HG03571 (cell line): ENCODE data around the gene GRIA1.
A peak's percentile ranks its signal among the peaks of the same experiment; 100 is the strongest.

Source experiments
- ATAC-seq: cut with Tn5 transposase; IDR thresholded peaks from one replicate; pipeline ENCODE4 v1.9.1; 2021; ENCODE audit not compliant: unreplicated experiment

Gene GRIA1

GRCh38 chr5:153544706-153545105 lies 54.2 kb downstream of the GRIA1 start:
- no peak for ATAC-seq

- ATAC-seq = no peak
Observed at GRCh38 chr5:153546566-153546965, 56.1 kb downstream of the GRIA1 start.

GRCh38 chr5:153551537-153552079 lies 61.1 kb downstream of the GRIA1 start:
- no peak for ATAC-seq

GRCh38 chr5:153552886-153553285 lies 62.4 kb downstream of the GRIA1 start:
- no peak for ATAC-seq

GRCh38 chr5:153555420-153556114 lies 65.1 kb downstream of the GRIA1 start:
- ATAC-seq = no peak

- no peak for ATAC-seq
Observed at GRCh38 chr5:153558957-153559356, 68.5 kb downstream of the GRIA1 start.

GRCh38 chr5:153559926-153560325 lies 69.5 kb downstream of the GRIA1 start:
- ATAC-seq = no peak

- no peak for ATAC-seq
Observed at GRCh38 chr5:153562189-153562588, 71.7 kb downstream of the GRIA1 start.

- no peak for ATAC-seq
Observed at GRCh38 chr5:153565822-153566221, 75.4 kb downstream of the GRIA1 start.

- no peak for ATAC-seq
Observed at GRCh38 chr5:153569036-153569435, 78.6 kb downstream of the GRIA1 start.

GRCh38 chr5:153571162-153571561 lies 80.7 kb downstream of the GRIA1 start:
- no peak for ATAC-seq

GRCh38 chr5:153572411-153573145 lies 82.1 kb downstream of the GRIA1 start:
- no peak for ATAC-seq

GRCh38 chr5:153573326-153574033 lies 83.0 kb downstream of the GRIA1 start:
- no peak for ATAC-seq

GRCh38 chr5:153584126-153584959 lies 93.9 kb downstream of the GRIA1 start:
- ATAC-seq = no peak

- ATAC-seq = no peak
Observed at GRCh38 chr5:153584960-153585359, 94.5 kb downstream of the GRIA1 start.

- no peak for ATAC-seq
Observed at GRCh38 chr5:153585622-153586277, 95.3 kb downstream of the GRIA1 start.

GRCh38 chr5:153592081-153592480 lies 101.6 kb downstream of the GRIA1 start:
- no peak for ATAC-seq

- no peak for ATAC-seq
Observed at GRCh38 chr5:153594785-153595184, 104.3 kb downstream of the GRIA1 start.

GRCh38 chr5:153598099-153598498 lies 107.6 kb downstream of the GRIA1 start:
- no peak for ATAC-seq

GRCh38 chr5:153601377-153601776 lies 110.9 kb downstream of the GRIA1 start:
- ATAC-seq = peak; percentile 72
